GM18868 (cell line): ENCODE data around the gene ANKIB1.
A peak's percentile ranks its signal among the peaks of the same experiment; 100 is the strongest.
"Not testable (repeated sequence)": the region's sequence is repeated elsewhere in the genome, so short reads cannot be mapped to it uniquely, and the experiment has no call there.

Source experiments
- ATAC-seq: cut with Tn5 transposase; IDR thresholded peaks from one replicate; pipeline ENCODE4 v1.9.1; 2021; ENCODE audit warnings: mild to moderate bottlenecking, moderate library complexity; ENCODE audit not compliant: unreplicated experiment

ANKIB1 gene

GRCh38 chr7:92245487-92246359 lies at the start of gene ANKIB1, which contains the start of gene KRIT1:
ANKIB1 (plus strand) TSS chr7:92245974; CDS start chr7:92294979, 49,005 bp downstream.
KRIT1 (minus strand) TSS chr7:92245914; CDS start chr7:92242135, 3,779 bp downstream.
- peak; percentile 79 for ATAC-seq

- ATAC-seq, result no peak
Measured at GRCh38 chr7:92200791-92201190, 45.0 kb upstream of the ANKIB1 start.

GRCh38 chr7:92205987-92206386 lies 39.8 kb upstream of the ANKIB1 start:
- no peak for ATAC-seq

GRCh38 chr7:92206672-92207071 lies 39.1 kb upstream of the ANKIB1 start:
- ATAC-seq, result no peak

GRCh38 chr7:92221766-92222165 lies 24.0 kb upstream of the ANKIB1 start:
- no peak for ATAC-seq

GRCh38 chr7:92226981-92227380 lies 18.8 kb upstream of the ANKIB1 start:
- no peak for ATAC-seq

- no peak for ATAC-seq
Measured at GRCh38 chr7:92228100-92228499, 17.7 kb upstream of the ANKIB1 start.

- no peak for ATAC-seq
Measured at GRCh38 chr7:92228742-92229141, 17.0 kb upstream of the ANKIB1 start.

GRCh38 chr7:92230547-92230946 lies 15.2 kb upstream of the ANKIB1 start:
- no peak for ATAC-seq

GRCh38 chr7:92242972-92243371 lies 2.8 kb upstream of the ANKIB1 start:
- no peak for ATAC-seq

GRCh38 chr7:92244808-92245486 lies 827 bp upstream of the ANKIB1 start:
- peak; percentile 0 for ATAC-seq

GRCh38 chr7:92246360-92247101 lies 757 bp downstream of the ANKIB1 start:
- peak; percentile 26 for ATAC-seq

GRCh38 chr7:92250603-92251002 lies 4.8 kb downstream of the ANKIB1 start:
- ATAC-seq, result no peak

GRCh38 chr7:92251181-92251580 lies 5.4 kb downstream of the ANKIB1 start:
- ATAC-seq, result no peak

GRCh38 chr7:92253251-92253650 lies 7.5 kb downstream of the ANKIB1 start:
- ATAC-seq, result no peak

GRCh38 chr7:92254800-92255199 lies 9.0 kb downstream of the ANKIB1 start:
- not testable (repeated sequence) for ATAC-seq

GRCh38 chr7:92255308-92255707 lies 9.5 kb downstream of the ANKIB1 start:
- no peak for ATAC-seq

- ATAC-seq, result no peak
Measured at GRCh38 chr7:92259062-92259461, 13.3 kb downstream of the ANKIB1 start.

- peak; percentile 76 for ATAC-seq
Measured at GRCh38 chr7:92259610-92260247, 14.0 kb downstream of the ANKIB1 start.

- ATAC-seq, result no peak
Measured at GRCh38 chr7:92260248-92260781, 14.5 kb downstream of the ANKIB1 start.
